H9 (cell line): ENCODE data around the gene MMP2. TPM values are rescaled to one million over a fixed set of nuclear protein-coding genes. Genes with fewer than 3 reads are reported as not detected.
A peak's percentile ranks its signal among the peaks of the same experiment; 100 is the strongest.

ENCODE experiments used
- DNase-seq: peaks from one replicate; pipeline ENCODE4 v3.0.0-alpha.2; 2017
- H2AFZ ChIP-seq: one replicate; pipeline ENCODE4 v1.6.1; 2013; ENCODE audit warnings: mild to moderate bottlenecking, low read length, control low read depth, moderate library complexity
- H2AK5ac ChIP-seq: 2 replicates; pipeline ENCODE4 v1.6.1; 2013; ENCODE audit warnings: low read length, control low read depth, mixed read lengths; ENCODE audit not compliant: insufficient read length
- H2BK120ac ChIP-seq: one replicate; pipeline ENCODE4 v1.6.1; 2013; ENCODE audit warnings: low read depth, mild to moderate bottlenecking, low read length, control low read depth, inconsistent platforms; ENCODE audit not compliant: poor library complexity, severe bottlenecking
- H2BK12ac ChIP-seq: 2 replicates; pipeline ENCODE4 v1.6.1; 2013; ENCODE audit warnings: low read length, control low read depth, mixed read lengths, low read depth; ENCODE audit not compliant: insufficient read length
- H2BK15ac ChIP-seq: 2 replicates; pipeline ENCODE4 v1.6.1; 2013; ENCODE audit warnings: low read depth, low read length, control low read depth
- H2BK20ac ChIP-seq: one replicate; pipeline ENCODE4 v1.6.1; 2013; ENCODE audit warnings: low read depth, mild to moderate bottlenecking, low read length, control low read depth, inconsistent platforms; ENCODE audit not compliant: poor library complexity, severe bottlenecking
- H2BK5ac ChIP-seq: 2 replicates; pipeline ENCODE4 v1.6.1; 2013; ENCODE audit warnings: low read length, control low read depth, mixed read lengths; ENCODE audit not compliant: insufficient read length
- H3K14ac ChIP-seq: 2 replicates; pipeline ENCODE4 v1.6.1; 2013; ENCODE audit warnings: low read length, control low read depth; ENCODE audit not compliant: insufficient read depth
- H3K18ac ChIP-seq: 2 replicates; pipeline ENCODE4 v1.6.1; 2013; ENCODE audit warnings: low read depth, mild to moderate bottlenecking, mixed read lengths, low read length, control low read depth; ENCODE audit not compliant: insufficient read length
- H3K23ac ChIP-seq: 2 replicates; pipeline ENCODE4 v1.6.1; 2013; ENCODE audit warnings: low read length, control low read depth, mixed read lengths, low read depth; ENCODE audit not compliant: insufficient read length
- H3K23me2 ChIP-seq: 2 replicates; pipeline ENCODE4 v1.6.1; 2013; ENCODE audit warnings: low read depth, mild to moderate bottlenecking, mixed read lengths, low read length, control low read depth; ENCODE audit not compliant: insufficient read length, poor library complexity, severe bottlenecking
- H3K27ac ChIP-seq: 2 replicates; pipeline ENCODE4 v1.5.1; 2013; ENCODE audit warnings: low read length, control low read depth, mixed read lengths, low read depth; ENCODE audit not compliant: insufficient read length
- H3K27me3 ChIP-seq: 2 replicates; pipeline ENCODE4 v1.6.1; 2013; ENCODE audit warnings: low read length, control low read depth, inconsistent platforms; ENCODE audit not compliant: insufficient read depth
- H3K4ac ChIP-seq: 2 replicates; pipeline ENCODE4 v1.6.1; 2013; ENCODE audit warnings: low read depth, mild to moderate bottlenecking, control low read depth, inconsistent platforms, low read length, moderate library complexity
- H3K4me1 ChIP-seq: 2 replicates; pipeline ENCODE4 v1.6.1; 2013; ENCODE audit warnings: low read length, control low read depth, inconsistent platforms; ENCODE audit not compliant: insufficient read depth
- H3K4me2 ChIP-seq: 2 replicates; pipeline ENCODE4 v1.6.1; 2013; ENCODE audit warnings: low read length, control low read depth, mixed read lengths; ENCODE audit not compliant: insufficient read length, insufficient read depth
- H3K56ac ChIP-seq: 2 replicates; pipeline ENCODE4 v1.6.1; 2013; ENCODE audit warnings: low read depth, mild to moderate bottlenecking, mixed read lengths, low read length, control low read depth; ENCODE audit not compliant: insufficient read length
- H3K79me1 ChIP-seq: 2 replicates; pipeline ENCODE4 v1.6.1; 2013; ENCODE audit warnings: low read depth, mild to moderate bottlenecking, moderate library complexity, low read length, control low read depth, inconsistent platforms; ENCODE audit not compliant: insufficient read depth, poor library complexity, severe bottlenecking
- H3K79me2 ChIP-seq: 2 replicates; pipeline ENCODE4 v1.6.1; 2013; ENCODE audit warnings: low read length, control low read depth, inconsistent platforms; ENCODE audit not compliant: insufficient read depth
- H3K9ac ChIP-seq: 2 replicates; pipeline ENCODE4 v1.6.1; 2013; ENCODE audit warnings: low read length, control low read depth, mixed read lengths; ENCODE audit not compliant: insufficient read length; ENCODE audit errors: extremely low read depth
- H3K9me3 ChIP-seq: one replicate; pipeline ENCODE4 v1.6.1; 2013; ENCODE audit warnings: low read depth, low read length, inconsistent platforms; ENCODE audit not compliant: control insufficient read depth
- H3T11ph ChIP-seq: one replicate; pipeline ENCODE4 v1.6.1; 2013; ENCODE audit warnings: mild to moderate bottlenecking, low read length, control low read depth, inconsistent platforms
- H4K20me1 ChIP-seq: one replicate; pipeline ENCODE4 v1.6.1; 2013; ENCODE audit not compliant: control insufficient read depth, insufficient read length, insufficient read depth
- H4K5ac ChIP-seq: 2 replicates; pipeline ENCODE4 v1.6.1; 2013; ENCODE audit warnings: low read depth, mild to moderate bottlenecking, mixed read lengths, low read length, control low read depth; ENCODE audit not compliant: insufficient read length
- H4K8ac ChIP-seq: replicated peaks from 2 replicates; pipeline ENCODE4 v1.6.1; 2013; ENCODE audit warnings: low read length, control low read depth, mixed read lengths, low read depth; ENCODE audit not compliant: insufficient read length
- H4K91ac ChIP-seq: 2 replicates; pipeline ENCODE4 v1.6.1; 2013; ENCODE audit warnings: low read depth, mild to moderate bottlenecking, moderate library complexity, mixed read lengths, low read length, control low read depth; ENCODE audit not compliant: insufficient read length
- H3K27ac Mint-ChIP-seq, 3 experiments: 2 replicates in 2 of 3; 3 replicates in 1 of 3; pipeline ENCODE4 v1.8.0; 2020 to 2021; ENCODE audit warnings: mixed read lengths in 3 of 3, mild to moderate bottlenecking in 1 of 3, moderate library complexity in 1 of 3
- H3K27me3 Mint-ChIP-seq: 2 replicates; pipeline ENCODE4 v1.8.0; 2021; ENCODE audit warnings: low read depth, mild to moderate bottlenecking, moderate library complexity, mixed read lengths
- H3K36me3 Mint-ChIP-seq, 3 experiments: 2 replicates in 2 of 3; 3 replicates in 1 of 3; pipeline ENCODE4 v1.8.0; 2020 to 2021; ENCODE audit warnings: low read depth in 3 of 3, mixed read lengths in 3 of 3; ENCODE audit not compliant: insufficient read depth in 1 of 3
- H3K4me1 Mint-ChIP-seq, 2 experiments: 2 replicates each; pipeline ENCODE4 v1.8.0; 2020; ENCODE audit warnings: mixed read lengths in 2 of 2
- H3K4me3 Mint-ChIP-seq, 2 experiments: 2 replicates in 1 of 2; 3 replicates in 1 of 2; pipeline ENCODE4 v1.8.0; 2020 to 2021; ENCODE audit warnings: mild to moderate bottlenecking in 2 of 2, mixed read lengths in 2 of 2, moderate library complexity in 1 of 2
- H3K9me3 Mint-ChIP-seq, 2 experiments: 2 replicates in 1 of 2; 3 replicates in 1 of 2; pipeline ENCODE4 v1.8.0; 2020; ENCODE audit warnings: mild to moderate bottlenecking in 2 of 2, mixed read lengths in 2 of 2, moderate library complexity in 1 of 2
- CTCF ChIP-seq: fragments of 200-600 bp; sonication (generic); conservative IDR thresholded peaks from 3 replicates; pipeline ENCODE4 v1.8.0; 2021; ENCODE audit warnings: antibody characterized with exemption, mild to moderate bottlenecking
- WGBS: extraction: QIAGEN DNeasy Blood & Tissue Kit; methylation state at CpG from one replicate; pipeline ENCODE4 v1.1.7; 2013; ENCODE audit warnings: missing lambda C conversion rate, low lambda C conversion rate, mixed read lengths; ENCODE audit not compliant: insufficient read length; ENCODE audit errors: extremely low coverage; 5-methylcytosine and 5-hydroxymethylcytosine counted together
- total RNA-seq: library from RNA; stranded (reverse); gene quantifications from 2 replicates; pipeline ENCODE4 v1.2.1, GENCODE V29; 2021

The MMP2 gene
- total RNA-seq, 1 experiment from 2014 or later = 23.1 TPM

DNA sequence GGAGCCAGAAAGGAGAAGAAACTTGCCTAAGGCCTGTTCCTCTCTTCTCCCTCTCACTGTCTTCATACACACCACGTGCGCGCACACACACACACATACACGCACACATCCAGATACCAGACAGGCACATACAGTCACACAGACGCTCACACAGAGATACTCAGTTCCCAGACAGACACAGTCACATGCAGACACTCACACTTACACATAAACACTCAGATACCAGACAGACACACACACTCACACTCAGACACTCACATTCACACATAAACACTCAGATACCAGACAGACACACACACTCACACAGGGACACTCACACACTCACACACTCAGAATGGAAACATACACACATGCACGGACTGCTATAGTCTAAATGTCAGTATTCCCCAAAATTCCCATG, 24.1 kb upstream of the MMP2 start:
- Histone ChIP-seq H4K91ac (no peak overlapping the region), H3K79me1 (no peaks in the 10 kb centered on the region), H2AK5ac (no peak overlapping the region), H2BK5ac (no peak overlapping the region), H3K23ac (no peak overlapping the region), H3K4ac (no peak overlapping the region), H3K9ac (no peak overlapping the region), H4K8ac (no peak overlapping the region), H3K79me2 (no peaks in the 10 kb centered on the region), H2BK12ac (no peak overlapping the region), H3K9me3 (no peaks in the 10 kb centered on the region), H3K27ac (no peak overlapping the region), H3K23me2 (no peaks in the 10 kb centered on the region), H3K27me3 (no peaks in the 10 kb centered on the region), H3K56ac (no peak overlapping the region), H2BK15ac (no peak overlapping the region), H3K4me1 (no peaks in the 10 kb centered on the region), H4K20me1 (no peaks in the 10 kb centered on the region), H3T11ph (no peak overlapping the region), H3K14ac (no peak overlapping the region; the same call in 1 of the 2 replicates), H2BK20ac (no peak overlapping the region), H3K18ac (no peak overlapping the region), H2AFZ (no peak overlapping the region), H4K5ac (peak overlapping the region; percentile 60), H2BK120ac (no peak overlapping the region), H3K4me2 (no peak overlapping the region)
- Mint-ChIP-seq H3K36me3 (no peaks in the 10 kb centered on the region), H3K27me3 (peaks cover 3% of the 10 kb centered on the region), H3K9me3 (peaks cover 0 to 6% of the 10 kb centered on the region in 2 experiments; a peak in 3 of 5 replicates), H3K4me3 (no peak overlapping the region), H3K27ac (no peak overlapping the region), H3K4me1 (0 out of 4 replicates have a peak, but pooled peaks cover 0 to 2% of the 10 kb centered on the region in 2 experiments)
- DNase-seq = no peak
- WGBS = no CpG with 5 or more reads among the region's 6 CpGs
- no peak for TF ChIP-seq CTCF
